GM21515 (cell line): ENCODE measurements around the gene PRSS50.
"Not testable (repeated sequence)": the region's sequence is repeated elsewhere in the genome, so short reads cannot be mapped to it uniquely, and the experiment has no call there.

Experiments used
- ATAC-seq: cut with Tn5 transposase; IDR thresholded peaks from one replicate; pipeline ENCODE4 v1.9.1; 2021; ENCODE audit not compliant: unreplicated experiment

PRSS50 gene, protein sequence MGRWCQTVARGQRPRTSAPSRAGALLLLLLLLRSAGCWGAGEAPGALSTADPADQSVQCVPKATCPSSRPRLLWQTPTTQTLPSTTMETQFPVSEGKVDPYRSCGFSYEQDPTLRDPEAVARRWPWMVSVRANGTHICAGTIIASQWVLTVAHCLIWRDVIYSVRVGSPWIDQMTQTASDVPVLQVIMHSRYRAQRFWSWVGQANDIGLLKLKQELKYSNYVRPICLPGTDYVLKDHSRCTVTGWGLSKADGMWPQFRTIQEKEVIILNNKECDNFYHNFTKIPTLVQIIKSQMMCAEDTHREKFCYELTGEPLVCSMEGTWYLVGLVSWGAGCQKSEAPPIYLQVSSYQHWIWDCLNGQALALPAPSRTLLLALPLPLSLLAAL

DNA sequence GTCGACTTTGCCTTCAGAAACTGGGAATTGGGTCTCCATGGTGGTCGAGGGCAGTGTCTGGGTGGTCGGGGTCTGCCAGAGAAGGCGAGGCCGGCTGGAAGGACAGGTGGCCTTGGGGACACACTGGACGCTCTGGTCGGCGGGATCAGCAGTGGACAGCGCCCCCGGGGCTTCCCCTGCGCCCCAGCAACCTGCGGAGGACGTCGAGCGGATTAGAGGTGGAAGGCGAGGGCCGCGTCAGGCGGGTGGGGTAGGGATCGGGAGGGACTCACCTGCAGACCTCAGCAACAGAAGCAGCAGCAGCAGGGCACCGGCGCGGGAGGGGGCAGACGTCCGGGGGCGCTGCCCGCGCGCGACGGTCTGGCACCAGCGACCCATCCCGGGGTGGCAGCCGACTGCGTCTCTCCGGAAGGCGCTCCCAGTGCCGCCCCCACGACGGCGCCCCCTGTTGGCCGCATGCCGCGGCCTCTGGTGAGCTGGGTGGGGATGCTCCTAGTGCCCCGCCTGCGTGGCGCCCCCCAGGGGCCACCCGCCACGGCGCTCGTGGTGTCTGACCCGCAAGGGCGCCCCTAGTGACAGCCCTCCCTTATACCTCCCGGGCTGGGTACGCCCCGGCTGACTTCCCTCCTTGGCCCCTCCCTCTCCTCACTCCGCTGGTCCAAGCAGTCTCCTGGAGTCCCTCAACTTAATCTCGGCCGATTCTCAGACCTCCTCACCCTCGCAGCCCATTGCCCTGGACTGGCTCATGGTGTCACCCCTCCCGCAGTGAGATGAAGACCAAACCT is at the start of gene PRSS50:
TSS of gene PRSS50 (minus strand) at position 423 of the 785 bp plus-strand sequence. CDS start at position 378, 45 bp downstream.
- ATAC-seq: no peak

DNA sequence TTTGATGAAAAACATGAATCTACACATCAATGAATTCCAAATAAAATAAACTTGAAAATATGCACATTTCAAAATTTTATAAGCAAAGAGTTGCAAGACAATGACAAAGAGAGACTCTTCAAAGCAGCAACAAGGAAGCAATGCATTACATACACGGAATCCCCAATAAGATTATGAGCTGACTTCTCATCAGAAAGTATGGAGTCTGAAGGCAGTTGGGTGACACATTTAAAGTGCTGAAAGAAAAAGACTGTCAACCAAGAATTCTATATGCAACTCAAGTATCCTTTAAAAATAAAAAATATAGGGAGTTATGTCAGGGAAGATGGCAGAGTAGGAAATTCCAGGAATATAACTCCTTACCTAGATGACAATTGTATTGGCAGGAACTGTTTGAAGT is 46.5 kb upstream of the PRSS50 start:
- no peak for ATAC-seq

DNA sequence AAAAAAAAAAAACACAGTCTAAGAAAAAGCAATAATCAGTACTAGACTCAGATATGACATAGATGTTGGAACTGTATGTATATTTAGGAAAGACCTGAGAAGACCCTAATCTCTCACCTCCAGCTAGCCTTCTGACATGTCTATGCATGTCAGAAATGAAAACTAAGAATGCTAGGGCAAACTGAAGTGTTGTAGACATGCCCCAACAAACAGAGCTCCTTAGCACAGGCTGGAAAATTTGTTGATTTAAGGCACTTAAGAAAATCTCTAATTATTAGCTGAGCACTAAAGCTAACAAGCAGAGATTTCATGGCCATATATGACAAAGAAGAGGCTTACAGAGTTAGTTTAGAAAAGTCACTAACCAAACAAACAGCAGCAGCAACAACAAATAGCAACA is 45.5 kb upstream of the PRSS50 start:
- no peak for ATAC-seq

DNA sequence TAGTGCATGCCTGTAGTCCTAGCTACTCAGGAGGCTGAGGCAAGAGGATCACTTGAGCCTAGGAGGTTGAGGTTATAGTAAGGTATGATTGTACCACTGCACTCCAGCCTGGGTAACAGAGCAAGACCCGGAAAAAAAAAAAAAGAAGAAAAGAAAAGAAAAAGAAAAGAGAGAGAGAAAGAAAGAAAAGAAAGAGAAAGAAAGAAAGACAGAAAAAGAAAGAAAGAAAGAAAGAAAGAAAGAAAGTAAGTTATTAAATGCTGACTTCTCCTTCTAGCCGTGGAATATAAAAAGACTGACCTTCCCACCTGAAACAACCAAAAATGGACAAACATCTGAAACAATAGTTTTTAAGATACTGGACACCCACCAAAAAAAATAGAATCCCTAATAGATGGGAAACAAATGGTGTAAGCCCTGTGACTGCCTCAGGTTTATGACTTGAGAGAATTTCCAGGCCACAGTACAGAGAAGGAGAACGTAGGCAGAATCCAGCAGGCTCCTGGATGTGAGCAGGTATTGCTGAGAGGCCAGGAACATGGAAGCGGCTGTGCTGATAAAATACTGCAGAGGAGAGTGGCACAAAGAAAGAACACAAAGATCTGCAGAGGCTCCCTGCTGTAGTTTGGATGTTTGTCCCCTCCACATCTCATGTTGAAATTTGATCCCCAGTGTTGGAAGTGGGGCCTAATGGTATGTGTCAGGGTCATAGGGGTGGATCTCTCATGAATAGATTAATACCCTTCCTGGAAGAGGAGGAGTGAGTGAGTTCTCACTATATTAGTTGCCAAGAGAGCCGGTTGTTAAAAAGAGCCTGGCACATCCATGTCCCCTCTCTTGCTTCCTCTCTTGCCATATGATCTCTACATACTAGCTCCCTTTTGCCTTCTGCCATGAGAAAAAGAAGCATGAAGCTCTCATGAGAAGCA is 41.8 kb upstream of the PRSS50 start:
- ATAC-seq: no peak

DNA sequence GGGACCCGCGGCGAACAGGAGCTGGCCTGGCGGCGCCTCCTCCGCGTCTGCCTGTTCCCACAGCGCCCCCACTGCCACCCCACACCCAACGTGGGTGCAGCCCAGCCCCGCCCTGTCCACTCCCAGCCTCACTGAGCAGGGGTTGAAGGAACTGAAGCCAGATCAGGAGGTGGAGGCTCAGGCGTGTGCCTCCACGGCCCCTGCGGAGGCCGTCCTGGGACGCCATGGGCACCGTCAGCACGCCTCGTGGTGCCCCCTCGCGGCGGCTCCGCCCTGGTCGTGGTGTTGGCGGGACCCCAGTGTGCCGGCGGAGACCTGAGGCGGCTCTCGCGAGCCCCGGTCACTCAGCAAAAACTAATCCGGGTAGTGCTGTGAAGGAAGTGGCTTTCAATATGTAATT is 39.0 kb upstream of the PRSS50 start:
- ATAC-seq: no peak

DNA sequence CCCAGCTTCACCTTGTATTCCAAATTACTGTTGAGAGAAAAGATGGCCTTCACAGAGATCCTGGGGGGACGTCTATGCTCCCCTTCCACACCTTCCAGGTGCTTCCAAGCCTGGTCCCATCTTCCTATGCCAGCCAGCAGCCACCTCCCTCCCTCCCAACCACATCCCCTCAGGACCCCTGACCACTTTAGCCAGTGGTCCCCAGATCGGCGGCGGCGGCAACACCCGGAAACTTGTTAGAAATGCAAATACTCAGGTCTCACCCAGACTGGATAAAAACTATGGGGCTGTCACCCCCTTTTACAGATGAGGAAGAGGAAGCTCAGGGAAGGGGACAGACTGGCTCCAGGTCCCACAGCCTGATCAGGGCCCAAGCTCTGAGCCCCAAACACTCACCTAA is 38.0 kb upstream of the PRSS50 start:
- no peak for ATAC-seq

DNA sequence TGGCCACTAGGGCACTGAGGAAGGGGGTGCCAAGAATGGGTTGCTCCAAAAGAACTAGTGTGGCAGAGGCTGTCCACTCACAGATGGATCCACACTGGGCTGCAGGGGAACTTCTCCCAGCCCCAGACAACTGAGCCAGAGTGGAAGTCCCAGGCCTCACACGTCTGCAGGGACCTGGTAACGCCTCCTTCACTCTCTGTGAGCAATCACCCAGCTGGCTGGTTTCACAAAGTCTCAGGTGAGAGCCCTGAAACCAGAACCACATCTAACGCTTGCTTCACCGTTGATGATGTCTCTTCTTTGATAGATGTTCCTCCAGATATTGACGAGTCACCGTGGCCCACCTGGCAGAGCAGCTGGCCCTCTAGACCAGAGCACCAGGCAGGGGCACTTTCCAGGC is 35.5 kb upstream of the PRSS50 start:
- not testable (repeated sequence) for ATAC-seq

DNA sequence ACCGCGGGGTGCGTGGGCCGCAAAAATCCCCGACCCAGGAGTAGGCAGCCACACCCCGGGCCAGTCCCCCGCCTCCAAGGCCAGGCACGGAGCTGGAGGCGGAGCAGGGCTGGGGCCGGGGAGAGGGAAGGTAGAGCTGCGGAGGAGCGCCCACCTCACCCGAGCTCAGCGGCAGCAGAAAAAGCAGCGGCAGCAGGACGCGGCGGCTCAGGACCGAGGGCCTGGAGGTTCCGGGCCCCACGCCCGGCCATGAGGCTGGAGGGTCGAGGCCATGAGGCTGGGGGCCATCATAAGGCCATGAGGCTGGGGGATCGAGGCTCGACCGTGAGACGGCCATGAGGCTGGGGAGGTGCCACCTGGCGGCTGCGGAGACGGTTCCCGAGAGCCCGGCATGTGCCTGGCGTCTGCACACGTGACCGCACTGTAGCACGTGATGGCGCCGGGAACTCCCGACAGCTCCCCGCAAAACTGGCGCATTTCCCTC is 32.9 kb upstream of the PRSS50 start:
- ATAC-seq: no peak

DNA sequence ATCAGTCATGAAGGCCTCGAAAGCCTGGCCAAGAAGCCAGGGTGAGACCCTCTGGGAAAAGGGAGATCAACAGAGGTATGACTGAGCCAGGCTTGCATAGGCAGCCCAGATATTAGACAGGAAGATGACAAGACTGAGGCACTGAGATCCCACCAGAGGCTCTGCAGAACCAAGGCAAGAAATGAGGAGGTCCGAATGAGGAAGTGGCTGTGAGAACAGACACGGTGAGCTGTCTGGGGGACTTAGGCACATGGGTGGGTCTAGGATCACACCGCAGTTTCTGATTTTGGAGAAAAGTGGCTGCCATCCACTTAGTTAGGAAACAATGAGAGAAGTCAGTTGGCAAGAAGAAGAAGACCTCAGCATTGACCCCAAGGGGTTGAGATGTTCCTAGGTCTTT is 31.5 kb upstream of the PRSS50 start:
- no peak for ATAC-seq

DNA sequence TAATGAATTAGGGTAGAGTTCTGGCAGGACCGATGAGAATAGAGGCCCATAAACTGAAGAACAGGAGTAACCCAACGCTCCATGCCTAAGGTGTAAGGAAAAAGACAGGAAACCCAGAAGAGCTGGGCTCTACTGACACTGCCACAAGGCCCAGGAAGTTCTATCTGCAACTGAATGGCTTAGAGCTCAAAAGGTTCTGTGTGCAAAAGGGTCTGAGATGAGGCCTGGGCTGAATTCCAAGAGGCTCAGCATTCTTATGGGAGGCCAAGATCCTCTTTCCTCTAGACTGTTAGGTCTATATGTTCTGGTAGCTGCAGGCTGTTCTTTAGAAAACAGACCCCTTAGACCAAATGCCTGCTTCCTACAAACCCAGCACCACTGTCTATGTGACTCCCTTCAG is 30.5 kb upstream of the PRSS50 start:
- ATAC-seq: no peak

DNA sequence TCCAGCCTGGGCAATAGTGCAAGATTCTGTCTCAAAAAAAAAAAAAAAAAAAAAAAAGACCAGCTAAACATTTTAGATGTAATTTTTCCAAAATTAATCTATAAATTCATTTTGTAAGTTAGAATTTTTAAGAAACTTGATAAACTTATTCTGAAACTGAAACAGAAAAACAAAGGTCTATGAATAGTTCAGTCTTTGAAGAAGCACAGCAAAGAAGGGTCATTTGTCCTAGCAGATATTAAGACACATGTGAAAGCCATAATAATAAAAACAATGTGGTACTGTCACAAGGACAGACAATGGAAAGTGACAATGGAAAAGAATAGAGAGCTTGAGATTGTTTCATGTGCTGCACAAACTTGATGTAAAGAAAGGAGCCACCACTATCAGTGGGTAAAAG is 29.0 kb upstream of the PRSS50 start:
- no peak for ATAC-seq

DNA sequence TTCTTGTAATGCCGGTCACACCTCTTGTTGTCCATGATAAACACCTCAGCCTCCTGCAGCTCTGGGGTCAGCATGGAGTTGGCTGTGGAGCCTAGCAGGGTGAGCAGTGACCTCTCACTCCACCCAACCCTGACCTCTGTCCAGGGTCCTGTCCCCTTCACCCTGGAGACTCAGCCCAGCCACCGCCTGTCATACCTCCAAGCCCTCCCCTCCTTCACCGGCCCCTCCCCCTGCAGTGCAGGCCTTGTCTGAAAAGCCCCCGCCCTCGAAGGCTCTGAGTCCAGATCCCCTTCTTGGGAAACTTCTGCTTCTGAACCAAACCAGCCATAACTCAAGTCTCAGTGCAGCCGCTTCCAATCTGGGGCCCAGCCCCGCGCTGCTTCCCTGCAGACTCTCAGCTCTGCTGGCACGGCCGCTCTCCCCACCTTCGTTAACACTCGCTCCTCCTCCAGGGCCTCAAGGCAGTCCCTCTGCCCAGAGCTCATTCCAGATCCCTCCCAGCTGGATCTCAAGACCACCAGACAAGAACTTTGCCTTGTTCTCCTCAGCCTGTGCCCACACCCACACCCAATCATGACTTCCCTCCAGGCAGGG is 25.4 kb upstream of the PRSS50 start:
- no peak for ATAC-seq

DNA sequence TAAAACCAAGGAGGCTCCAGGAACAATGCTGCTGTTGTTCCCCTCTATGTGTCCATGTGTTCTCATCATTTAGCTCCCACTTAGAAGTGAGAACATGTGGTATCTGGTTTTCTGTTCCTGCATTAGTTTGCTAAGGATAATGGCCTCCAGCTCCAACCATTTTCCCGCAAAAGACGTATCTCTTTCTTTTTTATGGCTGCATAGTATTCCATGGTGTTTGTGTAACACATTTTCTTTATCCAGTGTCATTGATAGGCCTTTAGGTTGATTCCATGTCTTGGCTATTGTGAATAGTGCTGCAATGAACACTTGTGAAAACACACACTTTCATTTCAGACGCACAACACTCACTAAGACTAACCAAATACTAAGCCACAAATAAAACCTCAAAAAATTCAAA is 21.9 kb upstream of the PRSS50 start:
- not testable (repeated sequence) for ATAC-seq

DNA sequence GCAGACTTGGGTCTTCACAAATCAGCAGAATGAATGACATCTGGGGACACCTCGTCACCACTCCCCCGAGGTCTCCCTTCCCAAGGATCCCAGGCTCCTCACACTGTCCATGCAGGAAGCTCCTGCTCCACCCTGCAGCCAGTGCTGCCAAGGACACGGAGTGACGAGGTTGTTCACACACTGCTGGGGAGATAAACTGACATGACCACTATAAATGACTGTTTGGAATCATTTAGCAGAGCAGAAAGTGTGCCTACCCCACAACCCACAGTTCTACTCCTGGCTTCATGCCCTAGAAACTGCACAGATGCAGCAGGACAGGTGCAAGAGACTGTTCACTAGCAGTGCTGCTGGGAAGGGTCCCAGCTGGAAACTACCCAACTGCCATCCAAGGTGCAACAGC is 19.7 kb upstream of the PRSS50 start:
- ATAC-seq: no peak

DNA sequence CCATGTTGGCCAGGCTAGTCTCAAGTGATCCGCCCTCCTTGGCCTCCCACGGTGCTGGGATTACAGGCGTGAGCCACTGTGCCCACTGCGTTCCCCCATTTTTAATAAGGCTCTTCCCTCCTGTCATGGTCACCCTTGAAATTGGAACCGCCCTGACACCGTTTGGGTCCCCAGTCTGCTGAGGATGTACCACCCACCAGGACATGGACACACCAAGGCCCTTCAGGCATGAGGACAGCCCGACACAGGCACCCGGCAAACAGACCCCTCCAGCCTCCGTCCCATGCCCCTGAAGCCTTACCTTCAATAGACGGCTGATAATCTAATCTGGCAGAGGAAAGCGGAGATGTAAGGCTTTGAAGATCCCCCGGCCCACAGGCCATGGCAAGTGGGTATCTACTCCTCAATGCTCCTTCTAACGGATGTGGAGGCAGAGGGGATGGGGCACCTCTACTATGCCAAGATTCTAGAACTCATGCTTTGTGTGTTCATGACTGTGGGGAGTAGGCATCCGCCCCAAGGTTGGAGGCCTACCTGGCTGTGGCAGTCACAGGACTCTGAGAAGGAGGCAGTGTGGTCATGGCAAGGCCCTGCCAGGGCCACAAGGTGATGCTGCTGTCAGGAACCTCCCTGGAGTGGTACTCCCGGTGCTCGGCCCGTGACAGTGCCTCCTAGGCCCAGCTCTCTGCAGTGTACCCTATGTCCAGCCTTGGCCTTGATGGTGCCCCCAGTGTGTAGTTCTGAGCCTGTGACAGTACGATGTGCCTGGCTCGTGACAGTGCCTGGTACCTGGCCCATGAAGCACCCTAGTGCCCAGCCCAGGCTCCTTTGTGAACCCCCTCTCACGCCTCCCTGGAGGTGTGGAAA is 18.6 kb upstream of the PRSS50 start:
- ATAC-seq: no peak

DNA sequence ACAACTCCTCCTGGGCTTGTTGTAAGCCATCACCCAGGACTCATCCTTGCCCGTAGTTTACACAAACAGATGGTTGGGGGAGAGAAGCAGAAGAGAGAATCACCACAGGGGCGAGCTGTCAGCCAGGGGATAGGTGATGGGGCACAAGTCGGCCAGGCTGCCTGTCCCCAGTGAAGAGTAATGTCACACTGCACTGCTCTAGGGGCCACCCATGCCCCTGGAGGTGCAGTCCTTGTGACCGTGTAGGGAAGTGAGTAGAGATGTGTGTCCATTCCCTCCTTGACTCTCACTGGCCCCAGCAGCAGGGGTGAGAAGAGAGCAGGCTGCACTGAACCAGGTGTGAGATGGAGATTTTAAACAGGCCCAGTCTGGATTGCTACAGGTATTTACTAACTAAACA is 17.1 kb upstream of the PRSS50 start:
- ATAC-seq: no peak

DNA sequence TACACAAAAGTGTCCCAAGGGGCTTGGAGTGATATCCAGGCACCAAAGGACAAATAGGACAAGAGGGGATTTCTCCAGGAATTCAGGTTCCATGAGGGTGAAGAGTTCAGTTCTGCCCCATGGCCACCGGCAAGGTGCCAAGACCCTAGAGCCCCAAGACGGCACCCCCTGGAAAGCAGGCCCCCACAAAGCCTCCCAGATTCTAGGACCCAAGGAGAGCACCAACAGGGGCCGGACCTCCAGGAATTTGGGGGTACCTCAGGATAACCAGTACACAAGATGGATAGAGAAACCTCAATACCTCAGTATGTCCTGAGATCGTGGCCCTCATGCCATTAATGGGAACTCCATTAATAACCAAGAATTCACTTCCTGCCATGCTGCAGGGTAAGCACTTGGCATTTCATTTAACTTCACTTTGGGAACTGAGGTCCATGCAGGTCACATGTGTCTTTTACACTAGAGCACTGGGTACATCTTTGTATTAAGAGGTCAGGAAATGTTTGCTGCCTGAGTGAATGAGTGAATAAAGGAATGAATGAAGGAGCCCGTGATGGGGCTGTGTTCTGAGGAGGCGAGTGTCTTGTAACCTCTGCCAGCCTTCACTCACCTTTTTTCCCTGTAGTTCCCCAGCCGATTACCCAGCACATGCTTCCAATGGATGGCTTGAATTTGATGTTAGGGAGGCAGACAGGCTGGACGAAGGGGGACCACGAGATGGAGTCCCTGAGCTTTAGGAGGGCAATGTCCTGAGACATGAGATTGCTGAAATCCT is 15.5 kb upstream of the PRSS50 start:
- no peak for ATAC-seq

DNA sequence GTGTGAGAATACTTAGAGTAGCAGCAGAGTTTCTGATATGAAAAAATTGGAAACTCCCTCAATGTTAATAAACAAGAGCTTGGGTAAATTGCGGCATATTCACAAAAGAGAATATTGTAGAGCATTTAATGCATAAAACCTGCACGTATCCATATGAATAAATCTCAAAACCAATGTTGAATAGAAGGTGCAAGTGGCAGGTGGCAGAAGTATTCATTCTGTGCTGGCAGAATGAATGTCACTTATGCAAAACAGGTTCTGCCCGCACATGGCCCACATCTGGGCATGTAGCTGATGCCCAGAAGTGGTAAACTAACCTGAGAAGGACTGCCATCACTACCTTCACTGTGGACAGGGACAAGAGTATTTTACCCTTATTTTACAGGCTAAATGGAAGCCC is 14.1 kb upstream of the PRSS50 start:
- ATAC-seq: no peak

DNA sequence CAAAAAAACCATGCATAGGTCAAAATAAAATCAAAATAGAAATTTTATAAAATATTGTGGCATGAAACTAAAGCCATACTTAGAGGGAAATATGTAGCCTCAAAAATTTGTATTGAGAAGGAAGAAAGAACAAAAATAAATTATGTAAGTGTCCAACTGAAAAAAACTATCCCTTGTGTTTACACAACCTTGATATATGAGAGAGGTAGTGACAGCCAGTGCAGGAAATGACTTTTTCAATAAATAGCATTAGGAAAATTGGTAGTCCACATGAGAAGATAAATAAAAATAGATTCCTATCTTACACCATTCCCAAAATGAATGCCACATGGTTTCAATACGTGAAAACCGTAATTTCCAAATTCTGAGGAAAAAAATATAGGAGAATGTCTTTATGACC is 13.2 kb upstream of the PRSS50 start:
- ATAC-seq: no peak
